Thymus (tissue), 11 donors: Measurements from ENCODE around the gene SRSF8. TPM values are rescaled to one million over a fixed set of nuclear protein-coding genes. Genes with fewer than 3 reads are reported as not detected.
"Not testable (repeated sequence)": the region's sequence is repeated elsewhere in the genome, so short reads cannot be mapped to it uniquely, and the experiment has no call there.

Source experiments
- DNase-seq, 9 donors: peaks; one replicate each; pipeline ENCODE4 v3.0.0-alpha.2; 2013; ENCODE audit warnings: low spot score in 9 of 9, low read depth in 6 of 9, missing footprints in 1 of 9
- H3K27ac ChIP-seq, 2 donors: one replicate each; pipeline ENCODE4 v1.5.1; 2013; ENCODE audit warnings: control low read depth in 1 of 2, low read depth in 1 of 2, low read length in 1 of 2, mild to moderate bottlenecking in 1 of 2, moderate library complexity in 1 of 2
- H3K27me3 ChIP-seq, 2 donors: one replicate each; pipeline ENCODE4 v1.5.1; 2013; ENCODE audit warnings: low read length in 1 of 2; ENCODE audit not compliant: control insufficient read depth in 2 of 2, insufficient read depth in 1 of 2
- H3K36me3 ChIP-seq, 2 donors: one replicate each; pipeline ENCODE4 v1.5.1; 2013; ENCODE audit warnings: low read length in 1 of 2, mild to moderate bottlenecking in 1 of 2, moderate library complexity in 1 of 2; ENCODE audit not compliant: control insufficient read depth in 2 of 2, insufficient read depth in 2 of 2
- H3K4me1 ChIP-seq, 2 donors: one replicate each; pipeline ENCODE4 v1.5.1; 2013; ENCODE audit warnings: low read length in 2 of 2; ENCODE audit not compliant: control insufficient read depth in 2 of 2, insufficient read depth in 2 of 2
- H3K4me3 ChIP-seq, 2 donors: one replicate each; pipeline ENCODE4 v1.5.1; 2013; ENCODE audit warnings: low read length in 2 of 2, control low read depth in 1 of 2, mild to moderate bottlenecking in 1 of 2
- H3K9me3 ChIP-seq, 2 donors: one replicate each; pipeline ENCODE4 v1.5.1; 2013; ENCODE audit warnings: low read length in 1 of 2, mild to moderate bottlenecking in 1 of 2; ENCODE audit not compliant: control insufficient read depth in 2 of 2, insufficient read depth in 1 of 2
- WGBS: extraction: QIAGEN DNeasy Blood & Tissue Kit; methylation state at CpG from one replicate; pipeline ENCODE4 v1.1.7; 2013; 5-methylcytosine and 5-hydroxymethylcytosine counted together
- polyA plus RNA-seq: library from polyadenylated mRNA; stranded (reverse); fragments of 200-250 nt; gene quantifications from one replicate; pipeline ENCODE4 v1.2.3, GENCODE V29; 2013
- total RNA-seq: library from RNA; stranded (reverse); fragments of 120-200 nt; gene quantifications from one replicate; pipeline ENCODE4 v1.2.4, GENCODE V29; 2013
- donor health status: healthy.

SRSF8 gene
- total and polyA plus RNA-seq, 2 donors, result 12.5 to 76.8 TPM

- Histone ChIP-seq H3K36me3 (no peaks in the 10 kb centered on the region), H3K27ac (no peak overlapping the region), H3K4me3 (no peak overlapping the region), H3K9me3 (peaks cover 0 to 3% of the 10 kb centered on the region in 2 donors), H3K27me3 (no peaks in the 10 kb centered on the region), H3K4me1 (no peaks in the 10 kb centered on the region)
- no peak for DNase-seq
- WGBS, result 93% methylated on average over 6 of the region's 6 CpGs
Measured at GRCh38 chr11:95108671-95109551, 42.2 kb downstream of the SRSF8 start.

GRCh38 chr11:95111471-95111870 is 44.8 kb downstream of the SRSF8 start:
- WGBS, result 97% methylated on average over 3 of the region's 3 CpGs
- not testable (repeated sequence) for H3K9me3 ChIP-seq, H3K4me3 ChIP-seq, H3K4me1 ChIP-seq, H3K27me3 ChIP-seq, H3K36me3 ChIP-seq, H3K27ac ChIP-seq, DNase-seq

GRCh38 chr11:95111923-95112540 is 45.3 kb downstream of the SRSF8 start:
- Histone ChIP-seq H3K27ac (no peak overlapping the region), H3K36me3 (no peaks in the 10 kb centered on the region), H3K4me3 (no peak overlapping the region), H3K9me3 (peaks cover 0 to 3% of the 10 kb centered on the region in 2 donors), H3K4me1 (no peaks in the 10 kb centered on the region), H3K27me3 (no peaks in the 10 kb centered on the region)
- 97% methylated on average over 3 of the region's 3 CpGs for WGBS
- no peak for DNase-seq

GRCh38 chr11:95115597-95115996 is 48.9 kb downstream of the SRSF8 start:
- H3K36me3 ChIP-seq, result no peaks in the 10 kb centered on the region
- H3K27me3 ChIP-seq, result no peaks in the 10 kb centered on the region
- WGBS, result 91% methylated on average over 1 of the region's 1 CpG
- H3K9me3 ChIP-seq, result peaks cover 0 to 3% of the 10 kb centered on the region in 2 donors
- H3K27ac ChIP-seq, result no peak overlapping the region
- H3K4me3 ChIP-seq, result no peak overlapping the region
- H3K4me1 ChIP-seq, result no peaks in the 10 kb centered on the region
- no peak for DNase-seq

- no peaks in the 10 kb centered on the region for H3K36me3 ChIP-seq
- no peak overlapping the region for H3K4me3 ChIP-seq
- 97% methylated on average over 2 of the region's 2 CpGs for WGBS
- no peaks in the 10 kb centered on the region for H3K27me3 ChIP-seq
- no peak for DNase-seq
- no peaks in the 10 kb centered on the region for H3K4me1 ChIP-seq
- no peaks in the 10 kb centered on the region for H3K9me3 ChIP-seq
- H3K27ac ChIP-seq, result no peak overlapping the region
Measured at GRCh38 chr11:95119361-95120060, 52.8 kb downstream of the SRSF8 start.

Other genes with a start within 250 kb of the SRSF8 start
- gene CWC15, start 93.4 kb upstream of the SRSF8 start, total RNA-seq, result 95.8 TPM
- 120 TPM for gene CWC15, start 93.4 kb upstream of the SRSF8 start, polyA plus RNA-seq
- 0.85 TPM for gene KDM4D, start 93.2 kb upstream of the SRSF8 start, total RNA-seq
- 0.50 TPM for gene KDM4D, start 93.2 kb upstream of the SRSF8 start, polyA plus RNA-seq
- gene KDM4E, start 41.7 kb upstream of the SRSF8 start, total RNA-seq, result not detected
- not detected for gene KDM4E, start 41.7 kb upstream of the SRSF8 start, polyA plus RNA-seq
- gene KDM4F, start 17.5 kb upstream of the SRSF8 start, total RNA-seq, result not detected
- not detected for gene KDM4F, start 17.5 kb upstream of the SRSF8 start, polyA plus RNA-seq
- 4.2 TPM for gene ENDOD1, start 22.9 kb downstream of the SRSF8 start, total RNA-seq
- 9.2 TPM for gene ENDOD1, start 22.9 kb downstream of the SRSF8 start, polyA plus RNA-seq
- gene SESN3, start 164.3 kb downstream of the SRSF8 start, total RNA-seq, result 24.1 TPM
- gene SESN3, start 164.3 kb downstream of the SRSF8 start, polyA plus RNA-seq, result 18.8 TPM